CMK (cell line): Measurements from ENCODE around the gene NT5E.
"Not testable (repeated sequence)": the region's sequence is repeated elsewhere in the genome, so short reads cannot be mapped to it uniquely, and the experiment has no call there.

Source experiments
- DNase-seq: peaks from one replicate; pipeline ENCODE4 v3.0.0-alpha.2; 2010; ENCODE audit warnings: low read depth

NT5E gene

DNA sequence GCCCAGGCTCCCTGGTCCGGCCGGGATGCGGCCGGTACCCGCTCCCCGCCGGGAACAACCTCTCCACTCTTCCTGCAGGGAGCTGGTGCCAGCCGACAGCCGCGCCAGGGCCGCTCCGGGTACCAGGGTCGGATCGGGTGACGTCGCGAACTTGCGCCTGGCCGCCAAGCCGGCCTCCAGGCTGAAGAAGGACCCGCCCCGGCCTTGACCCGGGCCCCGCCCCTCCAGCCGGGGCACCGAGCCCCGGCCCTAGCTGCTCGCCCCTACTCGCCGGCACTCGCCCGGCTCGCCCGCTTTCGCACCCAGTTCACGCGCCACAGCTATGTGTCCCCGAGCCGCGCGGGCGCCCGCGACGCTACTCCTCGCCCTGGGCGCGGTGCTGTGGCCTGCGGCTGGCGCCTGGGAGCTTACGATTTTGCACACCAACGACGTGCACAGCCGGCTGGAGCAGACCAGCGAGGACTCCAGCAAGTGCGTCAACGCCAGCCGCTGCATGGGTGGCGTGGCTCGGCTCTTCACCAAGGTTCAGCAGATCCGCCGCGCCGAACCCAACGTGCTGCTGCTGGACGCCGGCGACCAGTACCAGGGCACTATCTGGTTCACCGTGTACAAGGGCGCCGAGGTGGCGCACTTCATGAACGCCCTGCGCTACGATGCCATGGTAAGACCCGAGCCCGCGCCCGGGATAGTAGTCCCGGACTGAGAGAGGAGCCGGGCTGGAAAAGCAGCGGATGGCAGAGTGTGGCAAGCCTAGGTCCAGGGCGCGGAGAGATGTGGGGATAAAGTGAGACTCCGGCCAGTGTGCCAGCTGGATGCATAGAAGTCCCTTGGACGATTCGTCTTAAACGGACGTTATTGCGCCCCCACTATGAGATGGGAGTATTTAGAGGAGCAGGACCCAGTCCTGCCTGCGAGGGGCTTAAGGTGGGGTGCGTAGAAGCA, at the start of gene NT5E:
TSS of gene NT5E (plus strand) at position 266 of the 942 bp plus-strand sequence. CDS start at position 323, 57 bp downstream.
- DNase-seq, result no peak

DNA sequence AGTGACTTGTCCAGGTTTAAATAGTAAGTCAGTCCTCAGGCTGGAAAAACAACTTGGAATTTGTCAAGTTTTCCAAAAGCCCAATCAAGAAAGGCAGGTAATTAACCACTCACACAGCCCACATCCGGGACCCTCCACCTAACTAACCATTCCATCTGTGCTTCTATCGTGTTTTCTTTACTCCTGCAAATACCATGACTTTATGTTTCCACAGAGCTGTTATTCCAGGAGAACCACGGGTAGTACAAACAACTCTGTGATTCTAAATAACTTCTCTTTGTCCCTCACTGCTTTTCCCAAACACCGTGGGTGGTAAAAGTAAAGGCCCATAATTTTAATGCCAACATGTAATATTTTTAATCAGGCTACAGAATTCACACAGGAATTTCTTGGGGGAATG, 49.6 kb upstream of the NT5E start:
- DNase-seq, result no peak

DNA sequence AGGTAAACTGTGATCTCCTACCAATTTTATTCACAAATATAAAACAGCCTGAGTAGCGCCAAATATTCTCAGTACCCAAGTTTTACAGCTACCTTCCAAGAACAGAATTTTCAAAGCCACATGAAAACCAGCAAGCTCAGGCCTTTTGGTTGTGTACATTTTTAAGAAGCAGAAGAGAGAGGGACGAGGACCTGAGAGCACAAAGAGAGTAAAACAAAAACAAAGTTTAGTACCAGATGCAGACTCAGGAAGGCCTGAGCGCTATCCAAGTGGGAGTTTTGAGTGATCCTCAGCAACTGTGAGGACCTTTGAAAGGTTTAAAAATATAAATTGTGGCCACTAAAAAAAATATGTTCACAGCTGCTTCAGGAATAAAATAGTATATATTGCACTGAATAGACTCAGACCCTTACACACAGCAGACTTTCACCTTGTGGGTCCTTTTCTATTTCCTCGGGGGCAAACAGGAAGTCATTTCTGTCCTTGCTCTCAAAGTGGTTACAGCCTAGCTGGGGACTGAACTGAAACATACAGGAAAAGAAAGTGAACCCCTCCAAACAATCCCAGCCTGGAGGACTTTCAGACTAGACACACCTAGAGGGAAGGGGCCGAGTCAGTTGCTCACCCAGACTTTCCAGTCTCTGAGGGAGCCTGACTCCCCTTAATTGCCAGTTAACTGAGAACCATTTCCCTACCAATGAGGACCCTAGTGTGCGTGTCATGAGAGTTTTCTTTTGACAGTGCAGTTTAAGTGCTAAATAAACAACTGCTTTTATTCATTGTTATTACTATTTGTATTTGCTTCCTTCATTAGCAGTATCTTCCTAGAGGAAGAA, 48.5 kb upstream of the NT5E start:
- no peak for DNase-seq

DNA sequence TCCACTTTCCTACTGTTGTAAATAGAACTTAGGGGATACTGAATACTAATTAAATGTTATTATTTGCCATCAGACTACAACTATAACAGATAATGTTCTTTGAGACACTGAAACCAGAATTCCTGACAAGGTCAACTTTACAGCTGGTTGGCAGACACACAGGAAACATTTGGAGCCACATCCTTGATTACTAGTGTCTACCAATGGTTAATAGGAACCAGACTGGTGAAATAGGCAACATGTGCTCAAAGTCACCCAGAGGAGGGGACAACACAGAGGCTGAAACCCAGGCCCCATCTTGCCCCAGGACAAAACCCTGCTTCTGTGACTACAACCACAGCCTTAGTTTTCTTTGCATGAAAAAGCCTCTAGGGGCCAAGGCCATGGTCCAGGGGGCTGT, 47.8 kb upstream of the NT5E start:
- DNase-seq, result no peak

DNA sequence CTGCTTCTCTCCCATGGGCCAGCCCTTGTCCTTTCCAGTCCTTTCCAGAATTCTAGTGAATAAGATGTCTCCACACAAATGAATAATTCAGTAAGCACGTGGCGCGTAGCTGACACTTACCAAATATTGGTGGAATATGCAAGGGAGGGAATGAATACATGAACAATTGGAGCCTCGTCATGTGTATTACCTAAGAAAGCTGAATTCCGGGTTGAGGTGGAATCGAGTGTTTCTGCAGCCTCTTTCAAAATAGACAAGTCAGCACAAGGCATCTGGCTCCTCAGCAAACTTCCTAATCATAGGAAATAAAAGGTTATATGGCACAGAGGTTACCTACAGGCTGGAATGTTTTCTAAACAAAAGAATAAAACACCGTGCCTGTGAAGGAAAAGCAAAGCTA, 47.0 kb upstream of the NT5E start:
- no peak for DNase-seq

DNA sequence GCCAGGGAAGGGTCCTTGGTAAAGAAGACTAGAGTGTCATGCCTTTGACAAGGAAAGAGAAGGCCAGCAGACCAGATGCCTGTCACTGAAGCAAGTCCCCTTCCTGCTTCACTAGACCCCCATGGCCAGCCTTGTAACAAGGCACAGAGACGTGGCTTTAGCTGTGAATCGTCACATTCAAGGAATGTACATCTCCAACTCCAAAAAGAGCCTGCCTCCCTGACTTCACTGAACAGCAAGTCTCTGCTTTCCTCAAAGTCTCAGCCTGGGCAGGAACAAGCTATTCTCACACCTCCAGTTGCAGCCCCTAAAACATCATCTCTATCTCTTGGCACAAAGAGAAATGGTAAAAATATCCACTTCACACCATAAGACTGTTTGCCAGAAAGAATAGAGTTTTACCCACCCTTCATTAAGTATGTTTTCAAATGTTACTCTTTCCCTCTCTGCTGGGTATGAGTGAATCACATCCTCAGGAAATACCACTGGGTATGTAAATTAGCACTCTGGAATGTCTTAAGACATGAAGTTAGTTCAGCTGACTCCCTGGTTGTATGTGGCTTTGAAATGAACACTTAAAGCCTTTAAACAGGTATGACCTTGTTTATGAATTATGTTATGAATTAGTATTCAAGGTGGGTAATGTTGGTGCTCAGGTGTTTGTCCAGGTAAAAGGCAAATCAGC, 46.4 kb upstream of the NT5E start:
- no peak for DNase-seq

DNA sequence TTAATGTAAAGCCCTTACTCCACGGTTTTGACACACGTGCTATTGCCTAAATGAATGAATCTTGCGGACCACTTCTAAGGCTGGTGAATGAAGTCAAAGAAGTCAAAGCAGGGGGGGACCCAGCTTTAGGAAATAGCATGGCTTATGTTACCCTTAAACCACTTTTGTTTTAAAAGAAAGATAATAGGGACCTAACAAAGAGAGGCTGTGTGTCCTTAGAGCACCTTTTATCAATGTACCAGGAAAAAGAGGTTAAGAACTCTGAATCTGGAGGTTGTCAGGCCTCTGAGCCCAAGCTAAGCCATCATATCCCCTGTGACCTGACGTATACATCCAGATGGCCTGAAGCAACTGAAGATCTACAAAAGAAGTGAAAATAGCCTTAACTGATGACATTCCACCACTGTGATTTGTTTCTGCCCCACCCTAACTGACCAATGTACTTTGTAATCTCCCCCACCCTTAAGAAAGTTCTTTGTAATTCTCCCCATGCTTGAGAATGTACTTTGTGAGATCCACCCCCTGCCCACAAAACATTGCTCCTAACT, 45.8 kb upstream of the NT5E start:
- DNase-seq, result not testable (repeated sequence)

DNA sequence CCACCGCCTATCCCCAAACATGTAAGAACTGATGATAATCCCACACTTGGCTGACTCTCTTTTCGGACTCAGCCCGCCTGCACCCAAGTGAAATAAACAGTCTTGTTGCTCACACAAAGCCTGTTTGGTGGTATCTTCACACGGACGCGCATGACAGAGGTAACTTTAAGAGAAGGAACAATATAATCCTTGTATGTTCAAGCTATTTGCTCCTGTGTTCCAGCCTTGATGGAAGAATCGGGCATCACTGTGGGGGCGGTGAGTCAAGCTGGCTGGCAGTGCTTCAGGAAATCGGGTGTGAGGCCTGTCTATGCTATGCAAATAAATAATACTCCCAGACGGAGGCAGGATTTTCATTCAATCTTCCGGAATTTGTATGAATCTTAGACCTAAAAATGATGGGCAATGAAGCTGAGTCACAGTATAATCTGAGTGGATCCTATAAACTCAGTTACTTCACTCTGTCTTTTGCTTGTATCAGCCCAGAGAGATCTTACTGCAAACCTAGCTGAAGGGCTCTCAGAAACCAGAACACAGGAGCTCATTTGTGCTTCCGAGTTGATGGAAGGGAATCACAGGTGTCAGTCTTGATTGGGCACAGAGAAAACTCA, 45.2 kb upstream of the NT5E start:
- no peak for DNase-seq

DNA sequence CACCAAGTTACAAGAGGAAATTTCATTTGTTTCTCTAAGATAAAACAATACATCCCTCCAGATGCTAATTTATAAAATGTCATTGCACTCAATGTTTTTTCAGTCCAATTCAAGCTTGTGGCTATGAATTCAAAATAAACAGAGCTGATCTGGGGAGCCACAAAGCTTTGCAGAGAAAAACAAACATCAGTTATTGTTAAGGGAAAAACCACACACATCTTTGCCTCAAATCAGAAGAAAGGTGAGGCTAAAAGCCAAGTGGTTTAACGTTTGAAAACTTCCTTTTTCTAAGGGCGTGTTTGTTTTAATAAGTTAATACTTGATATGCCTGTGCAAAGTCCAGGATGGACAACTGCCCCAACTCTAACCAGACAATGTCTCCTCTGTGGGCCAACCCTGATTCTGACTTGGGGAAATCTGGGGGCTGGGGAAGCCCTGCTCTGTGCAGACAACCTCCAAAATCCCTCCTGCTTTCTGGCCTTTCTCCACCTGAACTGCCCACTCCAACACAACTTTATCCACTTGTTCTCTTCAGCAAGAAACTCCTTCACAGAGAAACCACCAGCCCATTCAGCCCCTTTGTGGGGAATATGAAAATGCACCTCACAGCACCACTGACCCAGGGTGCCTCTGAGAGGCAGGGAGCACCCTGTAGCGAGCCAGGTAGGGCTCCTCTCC, 44.6 kb upstream of the NT5E start:
- no peak for DNase-seq

DNA sequence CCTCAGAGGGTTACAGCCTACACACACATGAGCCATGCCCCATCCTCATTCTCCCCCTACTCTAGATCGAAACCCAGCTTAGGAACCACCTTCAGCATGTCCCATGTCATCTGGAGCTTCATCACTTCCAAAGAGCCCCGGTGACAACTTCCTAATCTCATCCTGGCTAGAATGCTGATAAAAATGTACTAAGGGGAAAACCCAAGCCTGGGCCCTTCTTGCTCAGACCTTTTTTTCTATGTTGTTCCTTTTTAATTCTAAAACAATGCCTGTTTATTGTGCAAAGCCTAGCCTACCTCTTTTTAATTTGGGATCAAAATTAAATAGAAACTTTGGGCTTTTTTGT, 44.1 kb upstream of the NT5E start:
- no peak for DNase-seq

DNA sequence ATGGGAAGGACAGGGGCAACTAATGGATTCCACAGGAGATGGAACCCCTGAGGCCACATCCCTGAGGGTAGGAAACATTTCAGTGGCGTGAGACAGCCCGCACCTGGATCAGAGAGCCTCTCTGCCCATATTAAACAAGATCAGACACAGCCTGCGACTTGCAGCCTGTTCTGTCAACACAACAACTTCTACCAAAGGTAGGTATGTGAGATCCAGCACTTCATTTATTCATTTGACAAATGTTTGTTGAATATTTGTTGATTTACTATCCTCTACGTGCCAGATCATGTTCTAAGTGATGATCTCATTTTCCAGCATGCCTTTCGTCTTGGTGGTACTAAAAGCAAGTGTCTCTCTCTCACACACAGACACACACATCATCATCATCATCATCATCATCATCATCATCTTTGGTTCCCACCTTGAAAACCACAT, 43.2 kb upstream of the NT5E start:
- no peak for DNase-seq

DNA sequence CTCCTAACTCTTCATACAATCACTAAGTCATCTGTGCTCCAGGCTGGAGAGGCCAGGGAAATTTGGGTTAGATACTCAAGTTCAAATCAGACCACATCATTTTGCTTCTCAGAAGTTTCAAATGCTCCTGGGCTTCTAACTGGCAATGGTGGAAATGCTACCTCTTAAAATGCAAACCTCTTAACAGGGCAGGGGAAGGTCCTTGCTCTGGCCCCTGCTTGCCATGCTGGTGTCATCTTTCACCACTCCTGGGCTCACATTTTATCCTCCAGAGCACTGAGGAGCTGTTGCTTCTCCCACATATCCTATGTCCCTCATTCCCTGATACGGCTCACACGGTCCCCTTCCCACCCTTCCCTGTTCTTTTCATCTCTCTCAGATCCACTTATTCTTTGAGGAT, 41.8 kb upstream of the NT5E start:
- no peak for DNase-seq

DNA sequence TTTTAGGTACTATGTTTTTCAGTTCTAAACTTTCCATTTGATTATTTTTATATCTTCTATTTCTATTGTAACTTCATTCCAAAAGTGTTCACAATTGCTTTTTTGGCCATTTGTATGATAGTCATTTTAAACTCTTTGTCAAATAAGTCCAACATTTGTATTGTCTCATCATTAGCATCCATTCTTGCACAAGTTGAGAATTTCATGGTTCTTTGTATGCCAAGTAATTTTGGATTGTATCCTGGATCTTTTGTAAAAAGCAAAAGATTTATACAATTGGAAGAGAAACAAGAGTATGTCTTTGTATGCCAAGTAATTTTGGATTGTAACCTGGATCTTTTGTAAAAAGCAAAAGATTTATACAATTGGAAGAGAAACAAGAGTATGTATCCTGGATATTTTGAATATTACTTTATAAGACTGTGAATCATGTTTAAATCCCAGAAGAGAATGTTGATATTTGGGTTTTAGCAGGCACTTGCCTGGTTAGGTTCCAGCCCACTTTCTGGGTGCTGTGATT, 36.9 kb upstream of the NT5E start:
- no peak for DNase-seq

DNA sequence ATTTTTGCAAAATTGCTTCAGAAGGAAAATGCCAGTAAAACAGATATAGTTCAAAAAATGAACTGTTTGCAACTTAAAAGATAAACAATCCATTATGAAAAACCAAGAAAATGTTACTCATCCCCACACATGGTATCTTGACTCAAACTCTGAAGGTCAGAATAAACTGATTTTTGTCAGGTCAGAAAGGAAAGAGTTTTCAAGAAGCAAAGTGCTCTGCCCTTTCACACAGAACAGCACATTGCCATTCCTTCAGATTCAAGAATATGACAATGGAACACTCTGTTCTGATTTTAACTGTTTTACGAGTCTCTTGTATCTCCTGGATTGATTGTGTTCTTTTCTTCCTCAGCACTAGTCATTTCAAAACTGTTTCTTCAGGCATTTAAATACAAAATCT, 33.8 kb upstream of the NT5E start:
- DNase-seq, result no peak

DNA sequence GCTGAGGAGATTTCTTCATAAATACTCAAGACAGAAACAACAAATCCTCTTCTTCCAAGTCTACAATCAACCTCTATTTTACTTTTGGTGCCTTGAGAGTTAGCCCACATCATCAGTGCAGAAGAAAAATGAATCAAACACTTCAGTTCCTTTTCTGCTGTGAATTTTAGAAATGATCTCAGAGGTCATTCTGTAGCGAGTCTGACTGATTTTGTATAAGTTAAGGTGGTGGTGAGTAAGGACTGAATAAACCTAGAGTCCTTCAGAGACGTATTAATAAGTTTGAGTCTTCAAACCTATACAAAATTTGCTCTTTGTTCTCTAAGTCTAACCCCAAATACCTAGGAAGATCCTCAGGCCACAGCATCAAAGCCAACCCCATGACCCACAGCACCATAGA, 33.1 kb upstream of the NT5E start:
- no peak for DNase-seq

DNA sequence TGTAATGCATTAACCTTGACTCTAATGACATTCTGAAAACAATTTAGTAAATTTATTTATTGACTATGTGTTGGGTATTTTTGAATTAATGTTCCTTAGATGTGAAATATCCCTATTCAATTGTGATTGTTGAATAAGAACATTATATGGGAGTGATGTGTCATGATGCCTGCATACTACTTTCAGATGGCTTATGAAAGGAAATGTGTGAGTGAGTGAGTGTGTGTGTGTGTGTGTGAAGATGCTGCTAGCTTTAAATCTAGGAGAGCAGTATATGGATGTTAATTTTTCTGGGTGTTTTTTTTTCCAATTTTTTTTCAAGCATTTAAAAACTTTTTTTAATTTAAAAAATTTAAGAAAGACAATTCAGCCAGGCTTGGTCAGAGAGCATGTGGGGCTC, 32.5 kb upstream of the NT5E start:
- no peak for DNase-seq

DNA sequence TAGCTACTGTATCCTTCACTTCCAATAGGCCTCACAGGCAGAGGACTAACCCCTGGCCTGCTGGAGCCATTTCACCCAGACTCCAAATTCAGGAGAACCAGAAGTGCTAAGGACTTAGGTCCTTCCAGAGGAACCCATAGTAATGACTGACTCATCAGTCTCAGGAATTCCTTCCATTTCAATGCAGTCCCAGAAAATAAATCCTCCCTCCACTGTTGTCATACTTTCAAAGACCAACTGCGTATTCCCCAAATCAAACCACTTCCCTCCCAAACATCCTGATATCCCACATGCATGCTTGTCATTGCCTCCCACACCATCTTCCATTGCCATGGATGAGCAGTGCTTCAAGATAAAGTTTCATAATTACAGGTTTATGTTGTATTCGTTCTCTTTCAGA, 31.8 kb upstream of the NT5E start:
- no peak for DNase-seq

DNA sequence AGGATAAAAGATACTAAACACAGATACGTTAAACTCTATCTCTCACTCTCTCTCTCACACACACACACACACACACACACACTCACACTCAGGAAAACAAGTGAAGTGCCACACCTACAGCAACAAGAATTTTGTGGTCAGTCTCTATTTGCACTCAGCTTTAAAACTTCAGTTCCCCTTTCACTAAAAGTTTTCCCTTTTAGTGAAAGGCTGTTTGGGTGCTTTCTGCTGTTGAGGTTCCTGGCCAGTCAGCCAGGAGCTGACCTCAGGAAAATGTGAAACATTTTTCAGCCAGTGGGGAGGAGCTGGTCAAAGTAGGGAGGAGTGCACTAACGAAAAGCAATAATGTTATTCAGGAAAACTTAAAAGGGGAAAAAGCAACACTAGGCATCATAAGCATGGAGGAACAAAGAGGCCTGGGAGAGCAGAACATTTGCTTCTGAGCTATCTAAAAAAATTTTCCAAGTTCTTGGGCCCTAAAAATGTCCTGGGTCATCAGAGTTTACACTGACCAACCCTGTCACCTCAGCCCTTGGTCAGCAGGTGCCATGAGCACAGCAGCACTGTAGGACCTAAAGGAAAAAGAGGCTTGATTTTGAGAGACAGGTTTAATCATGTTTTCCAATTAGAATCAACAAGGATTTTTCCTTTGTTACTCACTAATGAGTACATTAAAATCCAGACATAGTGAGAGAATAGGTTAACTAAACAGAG, 30.7 kb upstream of the NT5E start:
- DNase-seq, result no peak

DNA sequence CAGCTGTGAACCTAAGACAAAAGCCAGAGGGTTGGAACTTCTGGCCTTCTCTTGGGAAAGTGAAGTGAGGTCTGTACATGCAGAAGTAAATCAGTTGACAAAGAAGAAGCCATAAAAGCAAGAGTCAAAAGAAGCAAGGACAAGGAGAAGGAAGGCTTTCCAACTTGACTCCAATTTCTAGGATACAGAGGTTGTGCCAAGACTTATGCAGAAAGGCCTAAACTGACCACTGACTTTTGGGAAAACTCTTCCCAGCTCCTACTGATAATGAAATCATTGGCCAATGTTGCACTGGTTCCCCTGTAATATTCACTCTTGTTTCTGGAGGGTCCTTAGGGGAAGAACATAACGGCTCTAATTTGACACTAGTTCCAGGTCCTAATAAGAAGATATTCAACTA, 29.3 kb upstream of the NT5E start:
- no peak for DNase-seq

DNA sequence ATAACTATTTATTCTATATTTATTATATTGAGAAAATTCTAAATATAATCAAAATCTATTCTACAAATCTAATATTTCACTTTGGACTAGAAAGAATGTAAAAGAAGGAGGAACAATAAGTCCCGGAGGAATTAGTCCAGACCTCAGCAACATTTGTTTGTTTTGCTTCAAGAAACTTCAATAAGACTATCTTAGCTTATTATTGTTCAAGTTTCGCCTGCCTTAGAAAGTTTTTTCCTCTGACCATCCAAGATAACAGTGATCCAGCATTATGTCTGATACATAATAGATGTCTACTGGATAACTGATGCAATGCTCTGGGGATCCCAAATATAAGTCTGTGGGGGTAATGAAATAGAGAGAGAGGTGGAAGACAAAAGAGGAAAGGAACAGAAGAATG, 28.7 kb upstream of the NT5E start:
- DNase-seq, result no peak
